Ureter (tissue), 1 donor: ENCODE data around the gene SIX2. TPM values are rescaled to one million over a fixed set of nuclear protein-coding genes. Genes with fewer than 3 reads are reported as not detected.
A peak's percentile ranks its signal among the peaks of the same experiment; 100 is the strongest.
"Not testable (repeated sequence)": the region's sequence is repeated elsewhere in the genome, so short reads cannot be mapped to it uniquely, and the experiment has no call there.

Experiments
- DNase-seq: peaks from one replicate; pipeline ENCODE4 v3.0.0-alpha.2; 2020; ENCODE audit warnings: low spot score
- total RNA-seq: library from RNA; stranded (reverse); gene quantifications from one replicate; pipeline ENCODE4 v1.2.4, GENCODE V29; 2023
- donor health status: DM: yes; HTN: yes; CAD: no.

Gene SIX2
- 1.2 TPM for total RNA-seq

DNA sequence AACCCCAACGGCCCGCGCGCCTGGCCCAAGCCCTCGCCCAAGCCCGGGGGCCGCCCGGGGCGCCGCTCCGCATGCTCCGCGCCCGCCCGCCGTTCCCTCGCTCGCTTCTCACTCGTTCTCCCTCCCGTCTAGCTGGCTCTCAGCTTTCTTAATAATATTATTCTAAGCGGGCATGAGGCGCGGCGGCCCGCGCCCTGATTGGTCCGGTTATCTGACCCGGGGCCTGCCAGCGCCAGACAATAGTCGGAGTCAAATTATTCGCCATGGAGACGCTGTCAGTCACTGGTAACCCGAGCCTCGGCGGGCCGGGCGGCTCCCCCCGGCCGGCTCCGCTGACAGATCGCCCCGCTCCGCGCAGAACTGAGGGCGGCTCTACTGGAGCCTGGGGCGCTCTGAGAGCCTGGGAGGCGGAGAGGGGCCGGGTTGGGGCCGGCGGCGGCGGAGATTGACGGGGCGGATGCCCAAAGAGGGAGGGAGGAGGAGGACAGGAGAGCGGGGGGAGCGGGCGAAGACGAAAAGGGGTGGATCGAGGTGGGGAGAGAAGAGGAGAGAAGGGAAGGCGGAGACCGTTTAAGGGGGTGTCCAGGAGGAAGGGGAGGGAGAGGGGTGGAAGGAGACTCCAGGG is at the start of gene SIX2:
Gene SIX2, minus strand, starts transcription at position 150 of the 625 bp plus-strand sequence. CDS start 342 bp downstream, outside the sequence.
- DNase-seq = peak; percentile 88

DNA sequence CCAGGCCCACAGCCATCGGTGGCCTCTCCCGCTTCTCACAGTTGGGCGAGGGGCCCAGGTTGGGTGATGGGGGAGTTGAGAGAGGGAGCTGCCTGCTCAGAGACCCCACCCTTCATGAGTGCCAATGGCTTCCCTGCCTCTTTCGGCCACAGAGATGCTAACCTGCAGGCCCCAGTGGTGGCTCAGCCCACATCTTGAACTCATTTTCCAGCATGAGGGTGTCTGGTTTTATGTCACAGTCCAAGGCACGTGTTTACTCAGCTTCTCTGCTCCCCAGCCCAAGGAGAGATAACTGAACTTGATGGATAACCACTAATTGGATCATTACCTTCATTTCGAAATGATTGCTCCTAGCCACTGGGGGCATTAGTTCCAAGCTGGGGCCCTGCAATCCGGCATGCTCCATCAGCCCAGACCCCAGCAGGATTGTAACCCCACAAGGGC is 45.9 kb upstream of the SIX2 start:
- no peak for DNase-seq

DNA sequence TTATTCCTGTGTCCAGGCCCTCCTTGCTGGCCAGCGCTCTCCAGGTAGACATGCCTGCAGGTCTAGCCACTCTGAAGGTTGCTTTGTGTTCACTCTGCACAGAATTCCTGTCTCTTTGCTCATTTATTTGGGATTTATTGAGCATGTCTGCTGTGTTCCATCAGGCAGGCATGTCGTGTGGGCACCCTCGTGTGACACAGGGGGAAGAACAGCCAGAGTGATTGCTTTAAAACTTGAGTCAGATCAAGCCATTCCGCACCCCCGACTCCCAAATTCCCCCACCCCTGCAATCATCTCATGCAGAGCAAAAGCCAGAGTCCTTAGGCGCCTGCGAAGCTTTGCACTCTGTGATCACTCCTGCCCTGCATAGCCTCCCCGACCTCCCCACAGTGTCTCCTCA is 44.7 kb upstream of the SIX2 start:
- no peak for DNase-seq

DNA sequence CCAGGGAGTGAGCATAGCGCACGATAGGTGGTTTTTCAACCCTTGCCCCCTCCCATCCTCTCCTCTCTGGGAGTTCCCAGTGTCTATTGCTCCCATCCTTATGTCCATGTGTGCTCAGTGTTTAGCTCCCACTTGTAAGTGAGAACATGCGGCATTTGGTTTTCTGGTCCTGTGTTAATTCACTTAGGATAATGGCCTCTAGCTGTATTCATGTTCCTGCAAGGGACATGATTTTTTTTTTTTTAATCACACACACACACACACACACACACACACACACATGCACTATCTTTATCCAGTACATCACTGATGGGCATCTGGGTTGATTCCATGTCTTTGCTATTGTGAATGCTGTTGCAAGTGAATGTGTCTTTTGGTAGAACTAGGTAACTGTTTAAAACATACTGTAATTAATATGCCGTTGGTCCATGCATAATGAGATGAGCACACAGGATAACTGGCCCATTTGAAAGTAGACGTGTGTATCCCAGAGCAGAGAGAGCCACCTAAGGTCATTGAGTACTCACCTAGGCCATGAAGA is 43.2 kb upstream of the SIX2 start:
- no peak for DNase-seq

DNA sequence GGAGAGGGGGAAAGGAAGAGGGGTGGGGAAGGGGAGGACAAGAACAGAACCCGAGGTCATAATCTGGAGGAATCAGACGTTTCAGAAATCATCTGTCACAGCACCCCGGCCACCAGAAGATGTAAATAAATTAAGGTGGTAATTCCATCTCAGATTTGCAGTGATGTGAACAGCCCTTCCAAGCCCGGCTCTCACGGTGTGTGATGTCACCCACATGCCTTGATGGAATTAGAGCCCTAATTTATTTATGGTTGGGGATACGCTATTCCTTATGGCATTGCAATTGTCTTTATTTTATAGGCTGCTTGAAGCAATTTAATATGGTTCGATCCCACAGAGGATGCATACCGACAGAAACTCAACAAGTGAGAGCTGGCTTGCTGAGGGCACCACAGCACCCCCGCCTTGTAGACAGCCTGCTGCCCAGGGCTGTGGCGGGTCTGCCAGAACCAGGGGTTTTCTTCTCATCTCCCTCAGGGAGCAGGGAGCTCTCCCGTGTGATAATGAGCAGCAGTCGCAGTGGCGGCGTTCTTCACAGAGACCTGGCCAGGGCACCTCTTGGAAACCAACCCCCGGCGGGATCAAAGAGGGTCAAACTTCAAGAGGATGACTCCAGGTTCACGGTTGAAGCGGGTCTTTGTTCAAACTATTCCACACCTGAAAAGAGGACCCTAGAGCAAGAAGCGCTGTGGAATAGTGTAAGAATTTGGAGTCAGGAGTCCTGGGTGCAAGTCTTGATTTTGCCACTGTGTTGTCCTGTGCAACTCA is 40.5 kb upstream of the SIX2 start:
- no peak for DNase-seq

DNA sequence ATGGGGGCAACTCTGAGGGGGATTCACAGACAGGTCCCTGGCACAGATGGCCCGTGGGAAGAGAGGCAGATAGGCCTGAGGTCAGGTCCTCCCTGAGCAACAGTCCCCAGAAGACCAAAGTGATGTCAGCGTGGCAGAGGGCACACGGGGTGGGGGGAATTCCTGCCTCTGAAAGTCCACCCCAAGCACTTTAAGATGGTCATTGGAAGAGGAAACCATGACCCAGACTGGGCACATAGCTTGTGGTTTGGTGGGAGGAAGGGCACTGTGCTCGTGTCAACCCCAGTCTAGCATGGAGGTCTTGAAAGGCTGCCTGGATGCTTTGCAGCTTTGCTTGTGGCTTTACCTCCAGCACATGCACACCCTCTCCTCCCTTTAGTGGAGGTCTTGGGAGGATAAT is 38.0 kb upstream of the SIX2 start:
- DNase-seq = no peak

DNA sequence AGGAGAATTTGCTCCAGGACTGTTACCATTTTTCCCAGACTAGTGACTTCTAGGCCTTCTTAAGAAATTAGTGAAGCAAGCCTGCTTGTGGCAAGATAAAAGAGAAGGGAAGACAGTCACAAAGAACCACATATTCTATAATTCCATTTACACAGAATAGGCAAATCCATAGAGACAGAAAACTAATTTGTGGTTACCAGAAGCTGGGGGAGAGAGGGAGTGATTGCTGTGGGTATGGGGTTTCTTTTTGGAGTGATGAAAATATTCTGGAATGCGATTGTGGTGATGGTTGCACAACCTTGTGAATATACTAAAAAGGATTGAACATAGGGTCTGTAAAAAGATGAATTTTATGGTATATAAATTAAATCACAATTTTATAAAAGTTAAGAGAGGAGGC is 37.5 kb upstream of the SIX2 start:
- no peak for DNase-seq

DNA sequence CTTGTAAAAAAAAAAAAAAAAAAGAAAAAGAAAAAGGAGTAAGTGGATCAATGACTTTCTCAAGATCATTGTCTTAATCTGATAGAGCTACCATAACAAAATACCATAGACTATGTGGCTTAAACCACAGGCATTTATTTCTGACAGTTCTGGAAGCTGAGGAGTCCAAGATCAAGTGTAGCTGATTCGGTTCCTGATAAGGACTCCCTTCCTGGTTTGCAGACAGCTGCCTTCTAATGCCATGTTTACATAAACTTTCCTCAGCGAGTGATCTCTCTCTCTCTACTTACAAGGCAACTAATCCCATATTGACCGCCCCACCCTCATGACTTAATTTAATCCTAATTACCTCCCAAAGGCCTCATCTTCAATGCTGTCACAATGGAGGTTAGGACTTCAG is 36.5 kb upstream of the SIX2 start:
- DNase-seq = no peak

DNA sequence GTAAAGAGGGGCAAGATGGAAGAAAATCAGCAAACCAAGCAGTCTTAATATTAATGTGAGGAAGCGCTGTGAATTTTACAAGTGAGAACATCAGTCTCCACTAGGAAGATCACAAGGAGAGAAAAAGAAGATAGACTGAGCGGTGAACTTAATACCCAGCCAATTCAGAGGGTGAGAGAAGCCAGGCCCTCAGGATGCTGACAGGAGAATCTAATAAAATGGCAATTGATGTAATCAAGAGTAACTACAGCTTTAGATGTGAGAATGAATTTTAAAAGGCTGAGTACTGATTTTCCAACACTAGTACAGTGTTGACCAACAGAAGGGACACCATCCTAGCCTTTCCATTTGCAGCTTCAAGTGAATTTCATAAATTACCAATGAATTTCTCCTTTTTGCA is 35.7 kb upstream of the SIX2 start:
- no peak for DNase-seq

DNA sequence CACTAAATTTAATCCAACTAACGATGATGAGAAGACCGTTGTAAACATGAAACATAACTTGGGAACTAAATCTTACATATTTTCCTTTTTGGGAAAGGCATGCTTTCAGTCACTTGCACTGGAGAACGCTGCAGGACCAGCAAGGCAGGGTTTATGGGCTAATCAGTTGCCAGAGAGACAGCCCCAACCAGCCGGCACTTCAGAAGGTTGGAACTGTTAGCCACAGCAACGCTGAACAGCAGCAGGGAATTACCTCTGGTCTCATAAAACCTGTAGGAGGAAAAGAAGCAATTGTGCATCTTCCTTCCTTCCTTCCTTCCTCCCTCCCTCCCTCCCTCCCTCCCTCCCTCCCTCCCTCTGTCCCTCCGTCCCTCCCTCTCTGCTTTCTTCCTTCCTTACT is 33.9 kb upstream of the SIX2 start:
- no peak for DNase-seq

DNA sequence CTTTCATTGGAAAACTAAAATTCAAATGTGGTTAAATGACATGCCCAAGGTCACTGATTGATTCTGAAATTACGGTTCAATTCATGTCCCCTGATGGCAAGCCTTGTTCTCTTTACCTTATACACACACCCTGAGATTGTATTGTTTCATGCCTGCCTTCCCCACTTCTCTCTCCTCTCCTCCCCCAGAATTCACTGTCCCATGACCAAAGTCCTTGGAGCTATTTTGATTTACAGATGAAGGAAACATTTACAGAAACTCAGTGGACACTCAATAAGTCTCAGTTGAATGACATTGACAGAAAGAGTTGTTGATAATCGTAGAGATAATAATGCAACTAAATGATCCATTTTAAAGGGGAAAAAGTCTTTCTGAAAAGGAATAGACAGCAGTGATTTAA is 33.1 kb upstream of the SIX2 start:
- no peak for DNase-seq

DNA sequence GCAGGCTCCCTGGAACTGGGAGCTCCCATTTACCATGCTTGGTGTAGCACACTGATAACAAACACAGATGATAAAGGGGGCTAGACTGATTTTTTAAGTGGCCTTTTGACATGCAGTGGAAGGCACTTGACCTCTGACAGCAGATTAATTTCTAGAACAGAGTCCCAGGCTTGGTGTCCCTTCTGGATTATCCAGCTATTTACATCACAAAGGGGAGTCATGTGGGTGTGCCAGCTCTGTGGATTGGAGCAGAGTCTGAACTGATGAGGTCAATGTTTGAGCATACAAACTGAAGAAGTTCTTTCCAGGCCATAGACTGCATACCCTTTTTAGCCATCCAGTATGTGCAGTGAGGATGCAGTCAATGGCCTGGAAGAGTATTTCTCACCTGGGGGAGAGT is 31.5 kb upstream of the SIX2 start:
- DNase-seq = no peak

DNA sequence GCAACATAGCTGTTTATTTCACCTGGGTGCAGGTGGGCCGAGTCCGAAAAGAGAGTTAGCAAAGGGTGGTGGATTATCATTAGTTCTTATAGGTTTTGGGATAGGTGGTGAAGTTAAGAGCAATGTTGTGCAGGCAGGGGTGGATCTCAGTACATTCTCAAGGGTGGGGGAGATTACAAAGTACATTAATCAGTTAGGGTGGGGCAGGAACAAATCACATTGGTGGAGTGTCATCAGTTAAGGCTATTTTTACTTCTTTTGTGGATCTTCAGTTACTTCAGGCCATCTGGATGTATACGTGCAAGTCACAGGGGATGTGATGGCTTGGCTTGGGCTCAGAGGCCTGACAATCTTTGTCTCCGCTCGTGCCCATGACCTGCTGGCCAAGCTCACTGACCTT is 30.6 kb upstream of the SIX2 start:
- not testable (repeated sequence) for DNase-seq

DNA sequence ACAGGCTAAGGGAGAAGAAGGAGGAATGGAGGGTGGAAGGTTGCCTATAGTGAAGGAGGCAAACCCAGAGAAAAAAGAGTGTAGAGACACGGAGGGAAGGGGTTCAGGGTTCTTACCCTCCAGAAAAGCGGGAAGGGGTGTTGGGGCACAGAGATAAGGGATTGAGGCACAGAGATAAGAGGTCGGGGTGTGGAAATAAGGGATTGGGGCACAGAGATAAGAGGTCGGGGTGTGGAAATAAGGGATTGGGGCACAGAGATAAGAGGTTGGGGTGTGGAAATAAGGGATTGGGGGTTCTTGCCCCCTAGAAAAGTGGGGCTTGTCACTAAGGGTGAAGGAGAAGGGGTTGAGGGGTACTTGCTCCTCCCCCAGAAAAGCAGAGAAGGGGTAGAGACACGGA is 29.6 kb upstream of the SIX2 start:
- DNase-seq = not testable (repeated sequence)

DNA sequence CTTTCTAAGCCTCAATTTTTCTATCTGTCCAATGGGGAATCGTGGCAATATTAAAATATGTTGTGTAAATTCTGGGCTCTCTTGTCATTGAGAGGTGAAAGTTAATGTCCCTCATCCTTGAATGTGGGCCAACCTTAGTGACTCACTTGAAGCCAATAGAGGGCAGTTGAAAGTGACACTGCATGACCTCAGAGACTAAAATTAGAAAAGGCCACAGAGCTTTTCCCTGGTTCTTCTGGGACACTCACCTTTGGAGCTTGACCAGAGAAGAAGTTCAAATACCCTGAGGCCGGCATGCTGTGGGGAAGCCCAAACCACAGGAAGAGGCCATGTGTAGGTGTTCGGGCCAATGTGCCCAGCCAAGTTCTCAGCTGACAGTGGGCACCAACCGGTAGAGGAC is 24.1 kb upstream of the SIX2 start:
- no peak for DNase-seq

DNA sequence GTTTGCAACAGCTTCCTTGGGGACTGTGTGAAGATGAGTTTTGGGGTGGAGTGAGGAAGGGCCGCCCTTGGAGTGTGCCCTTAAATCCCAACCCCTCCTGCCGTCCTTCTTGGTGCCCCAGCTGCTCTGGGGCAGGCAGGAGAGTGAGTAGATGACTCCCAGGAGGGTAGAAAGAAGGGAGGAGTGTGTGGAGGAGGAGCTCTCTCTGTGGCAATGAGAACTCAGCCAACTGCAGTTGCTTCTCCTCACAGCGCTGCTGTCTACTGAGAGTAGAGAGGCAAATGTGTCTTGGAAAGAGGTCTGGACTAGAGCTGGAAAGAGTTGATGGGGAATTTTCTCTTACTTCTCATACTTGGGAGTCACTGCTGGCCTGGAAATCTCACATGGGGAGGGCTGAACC is 21.8 kb upstream of the SIX2 start:
- no peak for DNase-seq

DNA sequence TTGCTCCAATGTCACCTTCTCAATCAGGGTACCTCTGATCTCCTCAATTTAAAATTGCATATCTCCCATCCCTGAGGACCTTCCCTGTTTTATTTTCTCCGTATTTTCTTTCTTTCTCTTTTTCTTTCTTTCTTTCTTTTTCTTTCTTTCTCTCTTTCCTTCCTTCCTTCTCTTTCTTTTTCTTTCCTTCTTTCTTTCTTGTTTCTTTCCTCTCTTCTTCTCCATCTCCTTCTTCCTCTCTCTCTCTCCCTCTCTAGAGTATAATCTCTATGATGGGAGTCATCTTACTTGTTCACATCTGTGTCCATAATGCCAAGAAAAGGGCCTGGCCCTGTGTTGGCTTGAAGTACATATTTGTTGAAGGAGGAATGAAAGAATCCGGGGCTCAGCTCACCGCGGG is 21.3 kb upstream of the SIX2 start:
- DNase-seq = no peak

DNA sequence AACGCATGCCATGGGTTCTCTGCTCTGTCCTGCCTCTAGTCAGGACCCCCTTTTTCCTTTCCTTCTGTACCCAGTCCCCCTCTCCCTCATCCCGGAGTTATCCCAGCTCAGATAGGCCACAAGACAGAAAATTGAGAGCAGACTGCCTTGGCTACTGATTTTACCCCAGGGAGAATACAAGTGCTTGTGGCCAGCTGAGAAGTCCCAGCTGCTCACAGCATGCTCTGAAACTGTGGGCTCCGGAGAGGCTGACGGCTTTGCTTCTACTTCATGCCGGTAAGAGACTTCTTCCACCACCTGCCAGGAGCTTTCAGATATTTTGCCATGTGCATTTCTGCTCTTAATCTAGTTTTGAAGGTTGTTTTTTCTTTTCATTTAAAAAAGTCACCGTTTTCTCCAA is 20.0 kb upstream of the SIX2 start:
- no peak for DNase-seq

DNA sequence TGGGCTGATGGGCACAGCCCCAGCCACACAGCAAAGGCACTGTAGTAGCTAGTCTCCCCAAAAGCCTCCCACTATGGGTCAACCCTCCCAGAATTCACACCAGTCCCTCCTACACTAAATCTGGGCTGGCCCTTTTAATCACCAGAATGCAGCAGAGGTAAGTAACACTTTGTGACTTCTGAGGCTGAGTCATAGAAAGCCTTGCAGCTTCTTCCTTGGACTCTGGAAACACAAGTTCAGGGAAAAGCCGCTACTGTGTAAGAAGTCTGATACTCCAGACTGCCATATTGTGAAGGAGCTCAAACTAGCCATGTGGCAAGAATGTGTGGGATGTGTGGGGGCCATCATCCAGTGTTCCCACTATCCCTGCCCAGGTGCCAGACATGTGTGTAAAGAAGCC is 19.0 kb upstream of the SIX2 start:
- DNase-seq = no peak

DNA sequence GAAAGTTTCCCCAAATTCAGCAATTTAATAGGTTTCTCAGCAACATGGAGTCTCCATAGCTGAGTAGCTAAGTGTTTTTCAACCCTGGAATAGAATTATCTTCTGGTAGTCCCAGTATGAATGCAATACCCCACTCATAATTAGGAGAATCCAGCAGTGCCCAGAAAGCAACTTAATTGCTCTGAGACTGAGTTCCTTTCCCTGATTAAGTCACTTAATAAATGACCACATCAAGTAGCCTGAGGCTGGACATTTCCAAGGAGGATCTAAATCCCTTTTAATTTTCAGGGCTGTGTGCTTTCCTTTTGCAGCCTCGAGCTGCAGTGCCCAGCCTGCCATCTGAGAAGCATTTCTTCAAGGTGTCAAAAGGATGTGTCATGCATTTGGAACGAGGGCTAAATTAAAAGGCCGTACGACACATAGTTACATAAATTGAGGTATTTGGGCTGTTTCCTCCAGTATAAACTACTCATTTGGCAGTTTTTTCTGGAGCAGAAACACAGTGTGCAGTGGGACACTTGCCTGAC is 17.7 kb upstream of the SIX2 start:
- no peak for DNase-seq

DNA sequence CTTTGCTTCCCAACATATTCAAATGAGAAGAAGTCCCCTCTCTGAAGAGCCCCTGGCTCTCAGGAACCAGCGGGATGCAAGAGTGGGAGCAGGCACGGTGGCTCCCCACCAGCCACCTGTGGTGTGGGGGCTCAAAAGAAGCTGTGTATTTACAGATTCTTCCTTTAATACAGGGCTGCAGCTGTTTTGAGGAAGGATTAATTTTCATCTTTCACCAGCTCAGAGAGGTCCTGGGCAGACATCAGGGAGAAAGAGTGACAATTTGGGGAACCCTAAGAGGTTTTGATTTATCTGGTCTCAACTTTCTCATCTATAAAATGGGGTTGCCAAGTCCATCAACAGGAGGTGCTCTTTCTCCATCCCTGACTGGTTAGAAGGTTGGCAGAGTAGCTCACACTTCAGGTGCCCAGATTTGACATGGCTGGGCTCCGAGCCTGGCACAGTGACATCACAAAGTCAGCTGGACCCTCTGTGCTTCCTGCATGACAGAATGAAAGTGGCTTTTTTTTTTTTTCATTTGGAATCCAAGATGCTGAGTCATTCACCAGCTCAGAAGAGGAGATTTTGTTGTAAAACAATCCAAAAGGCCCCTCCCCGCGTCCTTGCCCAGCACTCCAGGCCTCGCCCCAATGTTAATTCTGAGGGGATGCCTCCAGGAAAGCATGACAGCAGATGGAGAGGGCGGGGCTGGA is 15.5 kb upstream of the SIX2 start:
- no peak for DNase-seq

DNA sequence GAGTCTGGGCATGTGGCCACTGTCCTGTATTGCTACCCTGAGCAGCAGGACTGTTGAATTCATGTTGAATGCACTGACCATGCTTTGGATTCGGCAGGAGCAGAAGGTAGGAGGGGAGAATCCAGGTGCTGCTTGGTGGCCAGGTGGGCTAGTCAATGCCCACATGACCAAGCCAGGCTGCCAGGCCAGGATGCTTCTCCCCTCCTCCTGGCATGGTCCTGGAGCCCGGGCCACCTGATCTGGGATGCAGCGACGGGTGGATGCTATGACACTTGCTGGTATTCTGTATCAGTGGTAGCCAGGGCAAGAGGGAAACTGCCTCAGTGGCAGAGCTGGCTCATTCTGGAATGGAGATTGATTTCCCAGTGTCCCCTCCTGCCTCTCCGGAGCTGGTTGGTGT is 14.8 kb upstream of the SIX2 start:
- DNase-seq = no peak

DNA sequence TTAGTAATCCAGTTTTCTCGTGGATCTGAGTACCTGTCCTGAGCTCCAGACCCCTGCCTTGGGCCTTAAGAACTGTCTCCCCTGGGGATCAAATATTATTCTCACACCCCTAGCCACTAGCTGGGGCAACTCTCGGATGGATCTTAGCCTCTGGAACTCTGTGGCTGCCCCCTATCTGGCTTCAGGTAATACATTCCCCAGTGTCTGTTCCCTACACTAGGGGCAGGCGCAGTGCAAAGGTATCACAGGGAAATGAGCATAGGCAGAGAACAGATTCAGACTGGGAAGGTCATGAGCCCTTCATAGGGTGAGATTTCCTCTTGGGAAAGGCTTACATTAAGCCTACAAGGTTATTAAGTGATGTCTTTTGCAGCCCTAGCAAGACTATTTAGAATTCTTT is 11.2 kb upstream of the SIX2 start:
- no peak for DNase-seq
